ENCODE data around the gene TREM1. TPM values are rescaled to one million over a fixed set of nuclear protein-coding genes. Genes with fewer than 3 reads are reported as not detected.
A peak's percentile ranks its signal among the peaks of the same experiment; 100 is the strongest.

TREM1 gene
- total and polyA plus RNA-seq, 7 experiments from 2014 or later: 15.9 to 251 TPM; not detected in 5

GRCh38 chr6:41318654-41319565 lies 32.4 kb upstream of the TREM1 start:
- peak overlapping the region in 7 of 9 donors; percentile 39 to 79 (median 70) for H3K27ac Mint-ChIP-seq
- peak overlapping the region; percentile 55 to 80 (median 74) for H3K4me3 Mint-ChIP-seq

GRCh38 chr6:41318261-41318653 lies 31.8 kb upstream of the TREM1 start:
- ChIA-PET POLR2A (interaction anchor here (0.6 kb wide), 1 partner anchor 19 kb away, joined by 3 read pairs; no protein-coding TSS in a partner anchor), CTCF (interaction anchor here (1.0 to 5.1 kb wide), 4 partner anchors 9 to 40 kb away, joined by 4 to 39 read pairs (median 8); no protein-coding TSS in a partner anchor)
- Histone ChIP-seq H3K27ac (ENCODE audit: low read depth, low read length) (no peak overlapping the region), H3K4me1 (ENCODE audit: control insufficient read depth in 2 of 2, insufficient read depth in 2 of 2, low read length in 2 of 2) (peaks cover 3 to 9% of the 10 kb centered on the region in 2 donors), H3K4me3 (ENCODE audit: low read length) (no peak overlapping the region), H3K36me3 (ENCODE audit: control insufficient read depth in 2 of 3, insufficient read depth in 3 of 3, low read length in 3 of 3) (no peaks in the 10 kb centered on the region), H3K9me3 (ENCODE audit: control insufficient read depth in 2 of 3, low read length in 3 of 3) (no peaks in the 10 kb centered on the region), H3K27me3 (ENCODE audit: control insufficient read depth in 2 of 2, insufficient read depth in 2 of 2, low read length in 2 of 2) (peaks cover 0 to 3% of the 10 kb centered on the region in 2 donors)
- intact Hi-C loops (cut with micrococcal nuclease): loop anchor here (1.0 to 5.0 kb wide), 11 partner anchors 12 to 1971 kb away; partner anchors contain the start of gene TREML2 (in 1 of the 2)
- peaks cover 0 to 3% (median 0%) of the 10 kb centered on the region in 11 donors for H3K9me3 Mint-ChIP-seq
- H3K27me3 Mint-ChIP-seq: peaks cover 0 to 49% (median 13%) of the 10 kb centered on the region in 5 donors
- ATAC-seq: no peak
- peaks cover 0 to 24% (median 15%) of the 10 kb centered on the region in 7 donors for H3K4me1 Mint-ChIP-seq
- H3K27ac Mint-ChIP-seq: peak overlapping the region in 2 of 9 donors; percentile 60 to 70
- H3K4me3 Mint-ChIP-seq: peak overlapping the region in 9 of 10 donors; percentile 10 to 79 (median 68)
- H3K36me3 Mint-ChIP-seq: no peaks in the 10 kb centered on the region
- DNase-seq: no peak

More at GRCh38 chr6:41318654-41319565, 32.4 kb upstream of the TREM1 start:
- H3K9me3 Mint-ChIP-seq: peaks cover 0 to 3% (median 0%) of the 10 kb centered on the region in 11 donors
- ATAC-seq (peak; percentile 100), DNase-seq (peak; percentile 69 to 88 (median 83))
- CTCF ChIA-PET: interaction anchor here (0.6 to 5.1 kb wide), 13 partner anchors 8 to 315 kb away, joined by 3 to 39 read pairs (median 4); no protein-coding TSS in a partner anchor
- POLR2A ChIA-PET: interaction anchor here (0.6 to 1.7 kb wide), 2 partner anchors 19 to 246 kb away, joined by 3 to 6 read pairs; partner anchors contain the start of genes NFYA and OARD1
- peaks cover 3 to 9% of the 10 kb centered on the region in 2 donors for H3K4me1 ChIP-seq (ENCODE audit: control insufficient read depth in 2 of 2, insufficient read depth in 2 of 2, low read length in 2 of 2)
- H3K27me3 ChIP-seq (ENCODE audit: control insufficient read depth in 2 of 2, insufficient read depth in 2 of 2, low read length in 2 of 2): peaks cover 0 to 3% of the 10 kb centered on the region in 2 donors
- H3K27ac ChIP-seq (ENCODE audit: low read depth, low read length): no peak overlapping the region
- intact Hi-C loops (cut with micrococcal nuclease): loop anchor here (1.0 to 5.0 kb wide), 14 partner anchors 13 to 1972 kb away; partner anchors contain the start of gene TREML2 (in 1 of the 2)
- no peaks in the 10 kb centered on the region for H3K36me3 Mint-ChIP-seq
- H3K36me3 ChIP-seq (ENCODE audit: control insufficient read depth in 2 of 3, insufficient read depth in 3 of 3, low read length in 3 of 3): no peaks in the 10 kb centered on the region
- no peaks in the 10 kb centered on the region for H3K9me3 ChIP-seq (ENCODE audit: control insufficient read depth in 2 of 3, low read length in 3 of 3)
- H3K27me3 Mint-ChIP-seq: peaks cover 0 to 48% (median 10%) of the 10 kb centered on the region in 5 donors
- peaks cover 0 to 24% (median 15%) of the 10 kb centered on the region in 7 donors for H3K4me1 Mint-ChIP-seq
- peak overlapping the region; percentile 6 for H3K4me3 ChIP-seq (ENCODE audit: low read length)

GRCh38 chr6:41315943-41316620 lies 29.6 kb upstream of the TREM1 start:
- Histone ChIP-seq H3K27ac (ENCODE audit: low read depth, low read length) (no peak overlapping the region), H3K4me3 (ENCODE audit: low read length) (no peak overlapping the region), H3K9me3 (ENCODE audit: control insufficient read depth in 2 of 3, low read length in 3 of 3) (no peaks in the 10 kb centered on the region), H3K36me3 (ENCODE audit: control insufficient read depth in 2 of 3, insufficient read depth in 3 of 3, low read length in 3 of 3) (no peaks in the 10 kb centered on the region), H3K27me3 (ENCODE audit: control insufficient read depth in 2 of 2, insufficient read depth in 2 of 2, low read length in 2 of 2) (peaks cover 0 to 3% of the 10 kb centered on the region in 2 donors), H3K4me1 (ENCODE audit: control insufficient read depth in 2 of 2, insufficient read depth in 2 of 2, low read length in 2 of 2) (peaks cover 3 to 9% of the 10 kb centered on the region in 2 donors)
- Mint-ChIP-seq H3K36me3 (no peaks in the 10 kb centered on the region), H3K9me3 (peaks cover 0 to 3% (median 0%) of the 10 kb centered on the region in 11 donors), H3K27me3 (peaks cover 0 to 65% (median 22%) of the 10 kb centered on the region in 5 donors), H3K4me3 (no peak overlapping the region), H3K4me1 (peaks cover 0 to 24% (median 15%) of the 10 kb centered on the region in 7 donors), H3K27ac (no peak overlapping the region)
- intact Hi-C loops (cut with micrococcal nuclease): loop anchor here (5.0 kb wide), 4 partner anchors 114 to 1969 kb away; partner anchors contain the start of gene TREML2 (in 1 of the 2)
- ChIA-PET POLR2A (interaction anchor here (0.6 kb wide), 1 partner anchor 11 kb away, joined by 3 read pairs; no protein-coding TSS in a partner anchor), CTCF (interaction anchor here (1.6 kb wide), 1 partner anchor 9 kb away, joined by 7 read pairs; no protein-coding TSS in a partner anchor)
- ATAC-seq: no peak
- DNase-seq: no peak

GRCh38 chr6:41315203-41315602 lies 28.7 kb upstream of the TREM1 start:
- ChIA-PET POLR2A (no interaction called here), CTCF (interaction anchor here (0.7 to 1.6 kb wide), 2 partner anchors 8 to 126 kb away, joined by 3 to 7 read pairs; no protein-coding TSS in a partner anchor)
- peaks cover 0 to 3% (median 0%) of the 10 kb centered on the region in 11 donors for H3K9me3 Mint-ChIP-seq
- H3K4me1 Mint-ChIP-seq: peaks cover 0 to 22% (median 15%) of the 10 kb centered on the region in 7 donors
- H3K27ac ChIP-seq (ENCODE audit: low read depth, low read length): no peak overlapping the region
- H3K36me3 ChIP-seq (ENCODE audit: control insufficient read depth in 2 of 3, insufficient read depth in 3 of 3, low read length in 3 of 3): no peaks in the 10 kb centered on the region
- DNase-seq: no peak
- no peak overlapping the region for H3K4me3 ChIP-seq (ENCODE audit: low read length)
- H3K27me3 ChIP-seq (ENCODE audit: control insufficient read depth in 2 of 2, insufficient read depth in 2 of 2, low read length in 2 of 2): peaks cover 0 to 3% of the 10 kb centered on the region in 2 donors
- no peaks in the 10 kb centered on the region for H3K9me3 ChIP-seq (ENCODE audit: control insufficient read depth in 2 of 3, low read length in 3 of 3)
- H3K27ac Mint-ChIP-seq: no peak overlapping the region
- ATAC-seq: no peak
- H3K27me3 Mint-ChIP-seq: peaks cover 0 to 67% (median 22%) of the 10 kb centered on the region in 5 donors
- no peaks in the 10 kb centered on the region for H3K36me3 Mint-ChIP-seq
- peaks cover 3 to 9% of the 10 kb centered on the region in 2 donors for H3K4me1 ChIP-seq (ENCODE audit: control insufficient read depth in 2 of 2, insufficient read depth in 2 of 2, low read length in 2 of 2)
- H3K4me3 Mint-ChIP-seq: no peak overlapping the region
- intact Hi-C loops (cut with micrococcal nuclease): loop anchor here (5.0 kb wide), 4 partner anchors 113 to 1968 kb away; partner anchors contain the start of gene TREML2 (in 1 of the 2)

GRCh38 chr6:41306187-41306854 lies 19.8 kb upstream of the TREM1 start:
- intact Hi-C loops (cut with micrococcal nuclease): loop anchor here (1.0 to 2.0 kb wide), 7 partner anchors 12 to 377 kb away; no protein-coding TSS in a partner anchor
- Mint-ChIP-seq H3K4me3 (no peak overlapping the region), H3K4me1 (peaks cover 7 to 28% (median 20%) of the 10 kb centered on the region in 7 donors), H3K9me3 (peaks cover 0 to 8% (median 0%) of the 10 kb centered on the region in 11 donors), H3K27ac (no peak overlapping the region), H3K36me3 (peaks cover 0 to 9% (median 0%) of the 10 kb centered on the region in 5 donors), H3K27me3 (peaks cover 0 to 45% (median 0%) of the 10 kb centered on the region in 5 donors)
- DNase-seq (peak in 7 of 9 donors; percentile 20 to 53 (median 35)), ATAC-seq (no peak)
- Histone ChIP-seq H3K4me1 (ENCODE audit: control insufficient read depth in 2 of 2, insufficient read depth in 2 of 2, low read length in 2 of 2) (no peaks in the 10 kb centered on the region), H3K27ac (ENCODE audit: low read depth, low read length) (no peak overlapping the region), H3K36me3 (ENCODE audit: control insufficient read depth in 2 of 3, insufficient read depth in 3 of 3, low read length in 3 of 3) (no peaks in the 10 kb centered on the region), H3K27me3 (ENCODE audit: control insufficient read depth in 2 of 2, insufficient read depth in 2 of 2, low read length in 2 of 2) (no peaks in the 10 kb centered on the region), H3K9me3 (ENCODE audit: control insufficient read depth in 2 of 3, low read length in 3 of 3) (no peaks in the 10 kb centered on the region), H3K4me3 (ENCODE audit: low read length) (no peak overlapping the region)
- POLR2A ChIA-PET: no interaction called here
- CTCF ChIA-PET: interaction anchor here (0.6 to 5.5 kb wide), 5 partner anchors 9 to 1266 kb away, joined by 3 to 39 read pairs (median 4); no protein-coding TSS in a partner anchor

All from naive thymus-derived CD4-positive, alpha-beta T cell (primary cell).